ENCODE results near the gene SSH3. TPM values are rescaled to one million over a fixed set of nuclear protein-coding genes. Genes with fewer than 3 reads are reported as not detected.

Gene SSH3
- total and polyA plus RNA-seq, 2 of the 8 experiments (the other 6 are each of a cell fraction or from before 2014, with no cell fraction given), result 16.9 to 19.8 TPM

- no peak for TF ChIP-seq ATF2 (IDR thresholded peaks at IDR 0.05; ENCODE audit: low read length)
- TF ChIP-seq BRCA1 (IDR thresholded peaks at IDR 0.05; ENCODE audit: low read depth, low read length), result no peak
- no peak for TF ChIP-seq ZNF274 (IDR thresholded peaks at IDR 0.05; ENCODE audit: borderline replicate concordance, extremely low read depth, low read length)
- TF ChIP-seq HDAC2 (IDR thresholded peaks at IDR 0.05; ENCODE audit: borderline replicate concordance in 1 of 2, low read depth in 2 of 2, low read length in 2 of 2), result no peak
- no peak for TF ChIP-seq KDM1A (IDR thresholded peaks at IDR 0.05; ENCODE audit: borderline replicate concordance, low read length)
- TF ChIP-seq RBBP5 (IDR thresholded peaks at IDR 0.05; ENCODE audit: borderline replicate concordance, low read depth, low read length), result no peak
These were observed 44.8 kb downstream of the SSH3 start (continued) for GRCh38 chr11:67347964-67348749.
